Uterus (tissue), 4 donors: ENCODE measurements around the gene CARD9. TPM values are rescaled to one million over a fixed set of nuclear protein-coding genes. Genes with fewer than 3 reads are reported as not detected.

Source experiments
- DNase-seq, 2 donors: peaks; one replicate each; pipeline ENCODE4 v3.0.0-alpha.2; 2019 to 2020
- H3K27ac ChIP-seq, 2 donors: fragments of 200-600 bp; sonication (generic); 1 replicate in 1 of 2; 2 replicates in 1 of 2; pipeline ENCODE4 v1.5.1; 2016 to 2018
- H3K27me3 ChIP-seq, 2 donors: fragments of 200-600 bp; sonication (generic); one replicate each; pipeline ENCODE4 v1.5.1; 2018 to 2019; ENCODE audit warnings: control low read depth in 1 of 2
- H3K36me3 ChIP-seq, 2 donors: fragments of 200-600 bp; sonication (generic); one replicate each; pipeline ENCODE4 v1.5.1; 2019; ENCODE audit warnings: control low read depth in 1 of 2
- H3K4me1 ChIP-seq, 2 donors: fragments of 200-600 bp; sonication (generic); one replicate each; pipeline ENCODE4 v1.5.1; 2018 to 2019; ENCODE audit warnings: control low read depth in 1 of 2
- H3K4me3 ChIP-seq, 2 donors: fragments of 200-600 bp; sonication (generic); 1 replicate in 1 of 2; 2 replicates in 1 of 2; pipeline ENCODE4 v1.5.1; 2018 to 2019; ENCODE audit warnings: mild to moderate bottlenecking in 1 of 2
- H3K9me3 ChIP-seq, 2 donors: fragments of 200-600 bp; sonication (generic); one replicate each; pipeline ENCODE4 v1.5.1; 2019; ENCODE audit warnings: control low read depth in 1 of 2
- CTCF ChIP-seq, 4 experiments: fragments of 200-600 bp in 2 of 4; fragments of 450-650 bp in 2 of 4; sonication (generic) in 2 of 4; IDR thresholded peaks; one replicate each; pipeline ENCODE4 v1.5.1; 2016 to 2019; ENCODE audit warnings: antibody characterized with exemption in 4 of 4, mild to moderate bottlenecking in 2 of 4, moderate library complexity in 1 of 4
- POLR2A ChIP-seq, 2 donors: fragments of 450-650 bp; IDR thresholded peaks; one replicate each; pipeline ENCODE4 v1.6.1; 2016; ENCODE audit warnings: antibody characterized with exemption in 2 of 2, mild to moderate bottlenecking in 1 of 2, moderate library complexity in 1 of 2
- intact Hi-C: fragments of 100-400 bp; cut with DNase I; formaldehyde crosslinking; loops from one replicate; pipeline ENCODE4 v1.15.1; 2023; ENCODE audit warnings: low total_unique reads
- total RNA-seq, 4 donors: library from RNA; depleted of rRNA in 3 of 4; stranded (reverse); fragments of >200 nt in 3 of 4; gene quantifications; one replicate each; pipeline versions ENCODE4 v1.1.0 to v1.2.4, GENCODE V29; 2014 to 2023
- donor health status: DM: yes; HTN: yes; CAD: no.

CARD9 gene
- total RNA-seq, 4 donors from 2014 or later = under 0.01 to 10.6 (median 2.5) TPM

- Histone ChIP-seq H3K27ac (no peak overlapping the region), H3K4me3 (no peak overlapping the region), H3K36me3 (no peaks in the 10 kb centered on the region), H3K4me1 (peaks cover 0 to 9% of the 10 kb centered on the region in 2 donors), H3K27me3 (no peaks in the 10 kb centered on the region), H3K9me3 (no peaks in the 10 kb centered on the region)
- intact Hi-C loops = no loop called here
- no peak for DNase-seq
- TF ChIP-seq CTCF (IDR thresholded peaks at IDR 0.05) (no peak), POLR2A (IDR thresholded peaks at IDR 0.05) (no peak)
Measured at GRCh38 chr9:136358888-136359287, 14.6 kb downstream of the CARD9 start.

GRCh38 chr9:136358016-136358415 is 15.5 kb downstream of the CARD9 start:
- Histone ChIP-seq H3K27ac (no peak overlapping the region), H3K9me3 (no peaks in the 10 kb centered on the region), H3K36me3 (no peaks in the 10 kb centered on the region), H3K4me3 (no peak overlapping the region), H3K27me3 (no peaks in the 10 kb centered on the region), H3K4me1 (peaks cover 0 to 14% of the 10 kb centered on the region in 2 donors)
- DNase-seq = no peak
- intact Hi-C loops = no loop called here
- no peak for TF ChIP-seq POLR2A (IDR thresholded peaks at IDR 0.05)
- no peak for TF ChIP-seq CTCF (IDR thresholded peaks at IDR 0.05)

GRCh38 chr9:136357202-136357725 is 16.2 kb downstream of the CARD9 start:
- DNase-seq = no peak
- intact Hi-C loops = no loop called here
- Histone ChIP-seq H3K4me1 (peaks cover 0 to 14% of the 10 kb centered on the region in 2 donors), H3K9me3 (no peaks in the 10 kb centered on the region), H3K36me3 (no peaks in the 10 kb centered on the region), H3K4me3 (no peak overlapping the region), H3K27ac (no peak overlapping the region), H3K27me3 (no peaks in the 10 kb centered on the region)
- TF ChIP-seq POLR2A (IDR thresholded peaks at IDR 0.05) (no peak), CTCF (IDR thresholded peaks at IDR 0.05) (no peak)

GRCh38 chr9:136355616-136356557 is 17.6 kb downstream of the CARD9 start:
- H3K4me3 ChIP-seq = no peak overlapping the region
- H3K27me3 ChIP-seq = no peaks in the 10 kb centered on the region
- H3K9me3 ChIP-seq = no peaks in the 10 kb centered on the region
- intact Hi-C loops = no loop called here
- TF ChIP-seq POLR2A (IDR thresholded peaks at IDR 0.05) = no peak
- TF ChIP-seq CTCF (IDR thresholded peaks at IDR 0.05) = no peak
- peak overlapping the region in 1 of 2 donors; percentile 35 for H3K27ac ChIP-seq
- DNase-seq = no peak
- peaks cover 0 to 14% of the 10 kb centered on the region in 2 donors for H3K4me1 ChIP-seq
- H3K36me3 ChIP-seq = no peaks in the 10 kb centered on the region

- Histone ChIP-seq H3K4me3 (no peak overlapping the region), H3K4me1 (peaks cover 0 to 14% of the 10 kb centered on the region in 2 donors), H3K9me3 (no peaks in the 10 kb centered on the region), H3K36me3 (no peaks in the 10 kb centered on the region), H3K27me3 (no peaks in the 10 kb centered on the region), H3K27ac (peak overlapping the region; percentile 42 to 81)
- peak; percentile 59 to 61 for DNase-seq
- TF ChIP-seq POLR2A (IDR thresholded peaks at IDR 0.05) = no peak
- no peak for TF ChIP-seq CTCF (IDR thresholded peaks at IDR 0.05)
- intact Hi-C loops = no loop called here
Measured at GRCh38 chr9:136354592-136355085, 18.8 kb downstream of the CARD9 start.
